ENCODE measurements around the gene COL4A2.

Gene COL4A2

GRCh38 chr13:110306960-110307766 lies at the start of gene COL4A2, which contains the start of gene COL4A1:
Gene COL4A2 (plus strand): TSS chr13:110307284. CDS start chr13:110307904, 620 bp downstream.
Gene COL4A1 (minus strand): TSS chr13:110307157. CDS start chr13:110307027, 130 bp downstream.
- no peak for DNase-seq (ENCODE audit: low spot score)

DNA sequence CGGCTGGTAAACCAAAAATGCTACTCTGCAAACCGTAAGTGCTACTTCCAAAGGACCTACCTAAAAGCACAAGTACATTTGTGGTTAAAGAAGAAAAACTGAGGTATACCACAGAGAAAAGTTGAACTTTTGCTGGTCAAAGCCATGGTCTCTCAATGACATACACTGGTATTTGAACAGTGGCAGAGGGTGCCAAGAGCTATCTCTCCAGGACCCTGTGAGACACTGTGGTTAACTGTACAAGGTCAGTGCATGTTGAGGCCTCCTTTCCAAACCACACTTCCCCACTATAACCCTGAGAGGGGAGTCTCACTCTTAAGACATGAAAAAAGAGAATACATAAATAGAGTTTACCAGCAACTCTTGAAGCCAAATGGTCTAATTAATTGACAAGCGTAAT lies 49.7 kb upstream of the COL4A2 start:
- no peak for DNase-seq (ENCODE audit: low spot score)

GRCh38 chr13:110258876-110259631 lies 48.0 kb upstream of the COL4A2 start:
- DNase-seq (ENCODE audit: low spot score), result no peak

- no peak for DNase-seq (ENCODE audit: low spot score)
Observed at GRCh38 chr13:110259651-110260050, 47.4 kb upstream of the COL4A2 start.

DNA sequence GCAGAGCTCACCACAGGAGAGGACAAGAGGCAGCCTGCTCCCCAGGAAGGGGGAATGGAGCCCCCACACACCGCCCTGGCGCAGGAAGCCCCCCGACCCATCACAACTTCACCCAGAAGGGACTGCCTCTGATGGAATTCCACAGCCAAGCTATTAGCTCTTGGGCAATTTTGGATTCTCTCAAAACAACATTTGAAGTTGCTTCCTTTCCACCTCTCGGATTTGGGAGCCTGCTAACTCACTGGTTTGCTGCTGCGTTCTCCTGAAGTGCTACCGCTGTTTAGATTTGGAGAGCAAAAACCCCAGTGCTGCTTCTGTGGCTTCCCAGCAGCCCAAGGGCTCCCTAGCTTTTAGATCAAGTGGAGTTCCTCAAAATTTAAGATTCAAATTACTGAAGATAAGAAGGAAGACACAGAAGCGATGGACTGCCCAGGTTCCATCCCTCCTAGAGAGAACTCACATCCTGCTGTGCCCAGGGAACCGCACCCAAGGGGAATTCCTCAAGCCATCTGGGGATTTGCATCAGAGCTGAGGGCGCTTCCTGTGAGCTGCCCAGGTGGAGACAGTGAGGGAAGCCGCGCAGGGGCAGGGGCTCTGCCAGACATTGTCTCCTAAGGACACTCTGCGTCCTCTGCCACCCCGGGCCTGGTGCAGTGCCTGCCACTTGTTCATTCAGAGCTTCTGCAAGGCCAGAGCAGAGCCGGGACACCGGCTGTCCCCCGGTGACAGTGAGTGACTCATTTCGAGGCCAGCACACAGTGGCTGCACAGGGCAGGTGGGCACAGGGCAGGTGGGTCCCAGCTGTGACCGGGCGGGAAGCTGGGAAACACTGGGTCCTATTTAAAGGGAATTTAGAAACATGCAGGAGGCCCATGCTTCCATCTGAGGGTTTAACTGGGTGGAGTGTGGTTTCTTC lies 45.7 kb upstream of the COL4A2 start:
- DNase-seq (ENCODE audit: low spot score), result no peak

DNA sequence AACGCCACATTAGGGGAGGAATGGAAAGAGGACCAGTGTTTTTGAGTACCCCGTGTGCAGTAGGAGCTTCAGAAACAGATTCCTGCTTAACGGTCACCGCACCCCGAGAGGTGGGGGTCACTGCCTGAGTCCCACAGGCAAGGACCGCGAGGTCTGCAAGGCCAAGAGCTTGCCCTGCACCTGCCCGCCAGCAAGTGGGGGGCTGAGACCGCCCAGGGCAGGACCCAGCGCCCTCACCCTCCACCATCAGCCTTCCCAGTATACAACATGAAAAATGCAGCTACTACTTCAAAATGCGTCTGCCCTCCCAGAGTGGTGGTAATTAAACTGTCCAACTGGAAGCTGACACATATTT lies 45.0 kb upstream of the COL4A2 start:
- no peak for DNase-seq (ENCODE audit: low spot score)

DNA sequence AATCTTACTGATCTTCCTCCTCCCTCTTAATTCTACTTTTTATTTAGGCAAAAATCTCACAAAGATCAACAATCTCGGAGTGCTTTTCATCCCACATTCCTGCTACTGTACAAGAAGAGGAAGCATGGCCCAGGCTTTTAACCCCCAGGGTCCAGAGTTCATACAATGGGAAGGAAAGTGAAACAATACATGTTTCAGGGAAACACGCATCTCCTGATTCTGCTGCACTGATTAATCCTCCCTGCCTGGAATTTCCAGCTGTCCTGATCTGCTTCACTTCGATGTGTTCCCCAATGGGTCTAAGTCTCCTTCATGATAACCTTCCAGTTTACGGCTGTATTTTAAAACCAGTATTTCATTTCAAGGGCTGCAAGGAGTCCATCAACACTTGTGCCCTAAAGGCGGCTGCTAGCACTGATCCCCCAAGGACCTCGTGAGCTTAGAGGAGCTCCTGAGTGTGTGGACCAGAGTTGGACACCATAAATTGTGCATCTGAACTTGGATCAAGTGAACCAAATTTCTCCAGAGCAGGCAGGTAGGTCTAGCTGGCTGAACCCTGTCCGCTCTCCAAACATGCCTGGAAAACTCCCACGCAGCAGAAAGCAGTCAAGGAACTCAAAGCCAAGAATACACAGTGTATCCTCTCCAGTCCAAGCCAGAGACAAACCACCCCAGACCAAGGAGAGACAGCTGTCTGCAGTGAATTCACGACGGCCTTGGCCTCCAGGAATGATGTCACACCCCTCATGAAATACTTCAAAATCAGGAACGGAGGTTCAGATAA lies 44.4 kb upstream of the COL4A2 start:
- no peak for DNase-seq (ENCODE audit: low spot score)

GRCh38 chr13:110263404-110263803 lies 43.7 kb upstream of the COL4A2 start:
- no peak for DNase-seq (ENCODE audit: low spot score)

- no peak for DNase-seq (ENCODE audit: low spot score)
Observed at GRCh38 chr13:110263888-110264287, 43.2 kb upstream of the COL4A2 start.

DNA sequence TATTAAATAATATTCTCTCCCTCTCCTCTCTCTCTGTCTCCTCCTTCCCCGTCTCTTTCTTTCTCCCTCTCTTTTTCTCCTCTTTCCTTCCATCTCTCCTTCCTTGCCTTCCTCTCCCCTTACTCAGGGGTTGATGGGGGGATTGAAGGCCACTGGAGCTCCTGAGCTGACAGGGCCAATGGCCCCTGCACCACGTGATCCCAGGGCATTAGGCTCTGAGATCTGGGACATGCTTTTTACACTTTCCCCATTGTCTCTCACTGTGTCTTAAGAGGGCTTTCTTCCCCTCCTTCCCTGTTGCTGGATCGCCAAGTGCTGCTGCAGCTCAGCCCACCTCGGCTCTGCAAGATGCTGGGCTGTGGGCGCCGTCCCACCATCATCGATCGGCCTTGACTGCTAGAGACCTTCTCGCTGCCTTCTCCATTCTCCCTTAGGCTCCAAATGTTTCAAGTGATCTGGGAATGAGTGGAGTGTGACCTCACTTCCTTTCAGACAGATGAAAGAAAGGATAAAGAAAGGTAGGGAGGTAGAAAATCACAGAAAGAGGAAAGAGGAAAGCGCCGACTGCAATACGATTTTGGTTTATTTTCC lies 42.3 kb upstream of the COL4A2 start:
- DNase-seq (ENCODE audit: low spot score), result no peak

DNA sequence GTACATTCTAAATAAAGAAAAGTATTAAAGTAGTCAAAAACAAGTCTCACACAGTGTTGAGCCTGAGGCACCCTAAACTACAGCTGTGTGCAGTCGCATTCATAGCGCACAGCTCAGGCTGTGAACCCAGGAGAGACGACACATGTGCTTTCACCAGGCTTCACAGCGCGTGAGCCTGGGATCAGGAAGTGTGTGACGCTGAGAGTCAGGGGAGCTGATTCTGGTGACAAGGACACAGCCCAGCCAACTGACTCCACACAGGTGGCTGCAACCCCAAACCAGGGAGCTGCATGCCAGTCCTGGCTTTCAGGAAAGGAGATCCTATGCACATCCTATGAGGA lies 41.8 kb upstream of the COL4A2 start:
- no peak for DNase-seq (ENCODE audit: low spot score)

- DNase-seq (ENCODE audit: low spot score), result no peak
Observed at GRCh38 chr13:110265682-110266430, 41.2 kb upstream of the COL4A2 start.

DNA sequence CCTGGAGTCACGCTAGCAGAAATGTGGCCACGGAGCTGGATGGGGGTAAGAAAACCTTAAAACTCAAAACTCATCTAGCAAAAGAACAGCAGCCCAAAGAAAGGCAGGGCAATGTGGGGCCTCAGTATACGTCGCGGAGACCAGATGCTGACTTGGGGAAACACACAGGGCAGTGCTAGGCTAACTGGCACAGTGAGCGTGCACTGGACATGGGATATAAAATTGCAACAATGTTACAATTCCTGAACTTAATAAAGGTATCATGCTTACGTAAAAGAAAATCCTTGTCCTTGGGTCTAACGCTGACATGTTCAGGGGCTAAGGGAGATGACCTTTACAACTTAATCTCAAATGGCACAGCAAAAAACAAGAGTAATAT lies 40.7 kb upstream of the COL4A2 start:
- no peak for DNase-seq (ENCODE audit: low spot score)

DNA sequence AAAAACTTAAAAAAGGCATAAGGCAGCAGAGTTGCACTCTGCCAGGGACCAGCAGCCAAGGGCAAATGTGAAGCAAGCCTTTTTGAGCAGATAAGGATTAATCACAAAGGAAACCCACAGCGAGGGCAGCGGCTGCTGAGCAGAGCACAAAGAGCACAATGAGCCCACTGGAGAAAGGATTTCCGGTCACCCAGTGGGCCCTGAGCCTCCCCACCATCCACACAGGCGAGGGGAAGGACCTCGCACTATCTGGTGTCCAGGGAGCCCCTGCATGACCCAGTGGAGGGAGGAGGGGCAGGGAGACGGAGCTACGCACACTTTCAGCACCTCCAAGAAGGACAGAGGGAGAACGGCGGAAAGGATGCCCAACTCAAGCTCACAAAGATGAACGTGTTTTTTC lies 40.1 kb upstream of the COL4A2 start:
- no peak for DNase-seq (ENCODE audit: low spot score)

- no peak for DNase-seq (ENCODE audit: low spot score)
Observed at GRCh38 chr13:110268061-110268460, 39.0 kb upstream of the COL4A2 start.

GRCh38 chr13:110268576-110269185 lies 38.4 kb upstream of the COL4A2 start:
- DNase-seq (ENCODE audit: low spot score), result no peak

GRCh38 chr13:110269509-110270185 lies 37.4 kb upstream of the COL4A2 start:
- DNase-seq (ENCODE audit: low spot score), result no peak

- no peak for DNase-seq (ENCODE audit: low spot score)
Observed at GRCh38 chr13:110270507-110270906, 36.6 kb upstream of the COL4A2 start.

DNA sequence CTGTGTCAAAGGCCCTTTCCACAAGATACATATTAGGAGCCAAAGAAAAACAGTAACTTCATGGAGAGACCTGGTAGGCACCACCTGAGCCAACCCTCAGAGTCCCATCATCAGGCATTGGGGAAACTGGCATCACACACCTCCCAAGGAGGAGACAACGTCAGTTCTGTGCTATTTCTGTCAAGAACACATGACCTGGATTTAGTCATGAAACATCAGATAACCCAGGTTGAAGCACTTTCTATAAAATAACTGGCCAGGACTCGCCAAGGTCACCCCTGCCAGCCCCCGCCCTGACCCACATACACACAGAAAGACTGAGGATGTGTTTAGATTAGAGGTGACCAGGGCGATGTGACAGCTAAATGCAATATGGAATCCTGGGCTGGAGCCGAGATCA lies 35.8 kb upstream of the COL4A2 start:
- DNase-seq (ENCODE audit: low spot score), result no peak

DNA sequence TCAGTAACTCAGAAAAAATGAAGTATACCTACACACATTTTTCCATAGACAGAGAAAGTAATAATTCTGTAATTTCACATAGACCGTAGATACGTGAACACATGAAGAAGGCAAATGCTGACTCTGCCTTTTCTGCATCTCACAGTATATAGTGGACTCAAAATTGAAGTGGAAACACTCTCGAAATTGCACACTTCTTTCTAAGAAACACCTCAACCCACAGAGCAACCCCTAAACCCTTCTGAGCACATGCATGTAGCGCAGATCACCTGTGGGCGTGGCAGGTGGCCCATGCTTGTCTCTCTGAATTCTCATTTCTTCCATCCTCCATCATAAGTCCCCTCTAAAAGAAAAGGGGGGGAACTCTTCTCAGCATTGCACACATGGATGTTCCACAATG lies 34.9 kb upstream of the COL4A2 start:
- DNase-seq (ENCODE audit: low spot score), result no peak

Measured in CD4-positive, alpha-beta T cell treated with Interleukin-15 for 4 hours (primary cell).